GM19023 (cell line): ENCODE measurements around the gene NUDC.
A peak's percentile ranks its signal among the peaks of the same experiment; 100 is the strongest.
"Not testable (repeated sequence)": the region's sequence is repeated elsewhere in the genome, so short reads cannot be mapped to it uniquely, and the experiment has no call there.

ENCODE experiments used
- ATAC-seq: cut with Tn5 transposase; IDR thresholded peaks from one replicate; pipeline ENCODE4 v1.9.1; 2021; ENCODE audit warnings: mild to moderate bottlenecking, moderate library complexity; ENCODE audit not compliant: unreplicated experiment

The NUDC gene

DNA sequence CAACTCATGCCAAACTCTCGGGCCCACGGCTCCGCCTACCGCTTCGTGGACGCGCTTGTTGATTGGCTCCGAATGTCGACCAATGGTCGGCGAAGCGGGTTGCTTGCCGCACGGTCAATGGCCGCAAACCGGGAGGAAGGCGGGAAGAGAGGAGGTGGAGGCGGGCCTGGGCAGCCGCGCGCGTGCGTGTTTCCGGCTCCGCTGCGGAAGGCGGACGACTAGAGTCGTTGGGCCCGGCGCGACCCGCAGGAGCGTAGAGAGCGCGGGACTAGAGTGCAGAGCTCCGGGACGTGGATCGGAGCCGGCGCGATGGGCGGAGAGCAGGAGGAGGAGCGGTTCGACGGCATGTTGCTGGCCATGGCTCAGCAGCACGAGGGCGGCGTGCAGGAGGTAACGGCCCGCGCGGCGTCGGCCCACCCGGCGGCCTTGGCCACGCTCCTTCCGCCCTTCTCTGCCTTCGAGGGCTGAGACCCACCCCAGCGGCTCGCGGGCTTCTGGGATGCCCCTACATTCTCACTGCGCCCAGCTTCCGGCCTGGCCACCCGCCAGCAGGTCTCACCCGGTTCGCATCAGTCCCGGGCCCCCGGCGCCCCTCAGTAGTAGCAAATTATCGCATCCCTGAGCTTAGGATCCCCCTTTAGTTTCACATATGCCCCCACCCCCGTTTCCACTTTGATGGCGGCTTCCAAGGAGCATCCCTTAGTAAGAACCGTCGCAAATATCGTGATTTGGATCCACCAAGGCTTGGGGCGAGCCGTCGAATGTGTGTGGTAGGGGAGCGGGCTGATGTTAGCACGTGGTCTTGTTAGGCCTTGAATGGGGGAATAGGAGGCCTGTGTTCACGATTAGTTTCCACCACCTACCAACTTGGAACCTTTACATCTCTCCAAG is at the start of gene NUDC:
Gene NUDC, plus strand, starts transcription at position 204 of the 891 bp plus-strand sequence. Its CDS starts 106 bp downstream, at position 310.
- peak; percentile 95 for ATAC-seq

DNA sequence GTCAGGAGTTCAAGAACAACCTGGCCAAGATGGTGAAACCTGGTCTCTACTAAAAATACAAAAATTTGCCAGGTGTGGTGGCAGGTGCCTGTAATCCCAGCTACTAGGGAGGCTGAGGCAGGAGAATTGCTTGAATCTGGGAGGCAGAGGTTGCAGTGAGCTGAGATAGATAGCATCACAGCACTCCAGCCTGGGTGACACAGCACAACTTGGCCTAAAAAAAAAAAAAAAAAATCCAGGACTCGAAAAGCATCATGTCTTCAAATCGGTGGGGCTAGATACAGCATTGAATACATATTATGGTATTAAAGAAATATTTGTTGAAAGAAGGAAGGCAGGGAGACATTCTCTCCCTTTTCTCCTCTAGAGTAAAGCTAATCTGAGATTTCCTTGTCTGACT is 48.4 kb upstream of the NUDC start:
- ATAC-seq: not testable (repeated sequence)

DNA sequence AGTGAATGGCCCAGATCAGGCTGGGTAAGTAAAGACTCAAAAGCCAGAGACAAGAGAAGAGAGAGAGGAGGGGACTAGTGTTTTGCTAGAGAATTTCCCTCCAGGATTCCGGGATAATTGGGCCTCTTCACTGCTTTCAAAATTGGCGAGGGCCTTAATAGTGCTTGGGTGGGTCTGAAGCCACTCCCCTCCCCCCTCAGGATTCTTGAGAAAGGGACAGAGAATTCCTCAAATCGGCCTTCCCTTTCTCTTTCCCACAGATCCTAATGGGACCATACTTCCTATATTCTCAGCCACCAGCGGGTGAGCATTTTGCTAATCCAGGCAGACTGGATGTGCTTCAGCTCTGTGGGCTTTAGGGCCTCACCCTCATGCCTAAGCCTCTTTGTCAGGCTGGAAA is 46.6 kb upstream of the NUDC start:
- ATAC-seq: no peak

DNA sequence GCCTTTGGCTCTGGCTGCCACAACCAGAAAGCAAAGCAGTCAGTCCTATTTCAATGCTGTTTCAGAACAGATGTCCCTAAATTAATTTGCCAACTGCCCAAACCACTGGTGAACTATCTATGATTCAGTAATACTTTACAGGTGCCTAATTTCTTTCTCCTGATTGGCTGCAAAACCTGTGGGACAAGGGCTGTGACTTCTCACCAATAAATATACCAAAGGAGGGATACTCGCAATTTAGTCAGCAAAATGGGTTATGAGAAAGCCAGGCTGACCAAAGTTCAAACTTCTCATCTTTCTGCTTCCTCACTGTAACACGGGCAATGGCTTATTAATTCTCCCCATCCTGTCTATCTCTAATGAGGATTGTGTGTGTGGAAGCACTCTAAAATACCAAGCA is 44.2 kb upstream of the NUDC start:
- ATAC-seq: no peak

DNA sequence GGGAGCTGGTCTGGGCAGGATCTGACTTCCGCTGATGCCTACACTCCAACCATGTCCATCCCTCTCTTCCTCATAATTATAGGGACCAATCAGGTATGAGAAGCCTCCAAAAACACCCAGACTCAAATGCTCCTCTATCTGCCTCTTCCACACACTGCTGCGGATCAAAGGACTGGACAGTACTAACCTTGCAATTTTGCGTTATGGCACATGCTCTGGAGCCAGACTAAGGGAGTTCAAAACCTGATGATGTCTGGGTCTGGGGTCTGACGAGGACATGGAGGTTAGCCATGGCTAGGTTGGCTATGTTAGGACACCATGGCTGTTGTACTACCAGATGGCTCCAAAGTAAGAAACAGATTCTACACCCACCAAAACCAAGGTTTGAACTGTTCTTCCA is 41.8 kb upstream of the NUDC start:
- no peak for ATAC-seq

DNA sequence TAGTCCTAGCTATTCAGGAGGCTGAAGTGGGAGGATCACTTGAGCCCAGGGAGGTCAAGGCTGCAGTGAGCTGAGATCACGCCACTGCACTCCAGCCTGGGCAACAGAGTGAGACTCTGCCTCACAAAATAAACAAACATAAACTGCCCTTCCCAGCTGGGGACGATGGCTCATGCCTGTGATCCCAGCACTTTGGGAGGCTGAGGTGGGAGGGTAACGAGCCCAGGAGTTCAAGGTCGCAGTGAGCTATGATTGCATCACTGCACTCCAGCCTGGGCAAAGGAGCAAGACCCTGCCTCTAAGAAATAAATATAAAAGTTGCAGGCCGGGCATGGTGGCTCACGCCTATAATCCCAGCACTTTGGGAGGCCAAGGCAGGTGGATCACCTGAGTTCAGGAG is 39.9 kb upstream of the NUDC start:
- ATAC-seq: not testable (repeated sequence)

DNA sequence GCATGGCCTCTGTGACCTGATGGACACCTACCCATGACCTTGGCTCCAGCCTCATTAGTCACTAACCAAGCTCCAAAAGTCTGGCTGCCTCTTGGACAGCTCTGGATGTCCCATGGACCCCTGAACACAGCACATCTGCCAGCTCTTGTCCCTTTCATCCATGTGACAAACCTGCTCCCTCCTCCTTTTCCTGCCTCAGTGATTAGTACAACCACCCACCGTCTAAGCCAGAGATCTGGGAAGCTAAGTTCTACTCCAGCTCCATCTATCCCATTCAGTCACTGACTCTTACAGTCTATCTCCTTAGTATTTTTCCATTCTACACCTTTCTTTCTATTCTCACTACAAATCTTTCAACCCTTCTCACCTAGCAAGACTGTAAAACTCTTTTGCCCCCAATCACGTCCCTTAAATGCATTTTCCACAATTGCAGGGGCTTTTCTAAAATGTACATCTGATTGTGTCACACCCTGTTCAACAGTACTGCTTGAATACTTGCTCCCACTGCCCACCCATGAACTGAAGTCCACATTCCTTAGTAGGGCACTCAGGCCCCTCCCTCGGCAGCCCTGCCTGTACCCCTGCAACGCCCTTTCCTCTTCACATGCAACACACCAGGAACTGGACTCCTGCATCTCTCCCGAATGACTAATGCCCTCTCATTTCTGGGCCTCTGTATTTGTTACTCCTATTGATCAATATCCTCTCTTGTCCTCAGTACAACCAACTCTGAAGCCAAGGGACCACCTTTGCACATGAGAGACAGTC is 38.7 kb upstream of the NUDC start:
- ATAC-seq: no peak

DNA sequence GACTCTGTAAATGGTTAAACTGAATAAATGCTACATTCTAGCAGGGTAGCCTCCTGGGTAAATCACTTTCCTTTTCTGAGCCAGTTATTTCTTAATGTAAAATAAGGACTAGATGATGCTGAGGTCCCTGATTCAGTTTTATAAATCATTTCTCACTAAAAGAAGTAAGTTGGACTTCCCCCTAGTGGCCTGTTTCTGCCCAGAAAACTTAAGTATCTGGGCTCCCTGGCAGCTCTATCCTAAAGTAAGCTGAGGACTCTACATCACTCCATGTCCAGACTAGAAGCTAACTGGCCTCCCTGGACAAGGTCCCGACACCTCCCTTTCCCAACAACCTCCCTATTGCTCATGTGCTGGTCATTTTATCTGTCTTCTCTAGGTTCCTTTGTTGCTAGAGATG is 34.4 kb upstream of the NUDC start:
- ATAC-seq: no peak

DNA sequence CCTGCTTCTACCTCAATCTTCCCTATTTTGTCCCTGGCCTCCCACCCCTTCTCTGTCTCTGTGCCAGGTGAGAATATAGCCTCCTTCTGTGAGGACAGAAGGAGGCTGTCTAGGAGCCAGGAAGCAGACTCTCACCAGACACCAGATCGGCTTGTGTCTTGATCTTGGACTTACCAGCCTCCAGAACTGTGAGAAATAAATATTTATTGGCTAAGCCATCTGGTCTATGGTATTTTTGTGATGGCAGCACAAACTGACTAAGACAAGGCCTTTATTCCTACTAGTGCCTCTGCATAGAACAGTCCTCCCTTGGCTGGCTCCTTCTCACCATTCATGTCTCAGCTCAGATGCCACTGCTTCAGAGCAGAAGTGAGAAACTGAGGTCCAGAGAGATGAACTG is 33.3 kb upstream of the NUDC start:
- ATAC-seq: no peak

DNA sequence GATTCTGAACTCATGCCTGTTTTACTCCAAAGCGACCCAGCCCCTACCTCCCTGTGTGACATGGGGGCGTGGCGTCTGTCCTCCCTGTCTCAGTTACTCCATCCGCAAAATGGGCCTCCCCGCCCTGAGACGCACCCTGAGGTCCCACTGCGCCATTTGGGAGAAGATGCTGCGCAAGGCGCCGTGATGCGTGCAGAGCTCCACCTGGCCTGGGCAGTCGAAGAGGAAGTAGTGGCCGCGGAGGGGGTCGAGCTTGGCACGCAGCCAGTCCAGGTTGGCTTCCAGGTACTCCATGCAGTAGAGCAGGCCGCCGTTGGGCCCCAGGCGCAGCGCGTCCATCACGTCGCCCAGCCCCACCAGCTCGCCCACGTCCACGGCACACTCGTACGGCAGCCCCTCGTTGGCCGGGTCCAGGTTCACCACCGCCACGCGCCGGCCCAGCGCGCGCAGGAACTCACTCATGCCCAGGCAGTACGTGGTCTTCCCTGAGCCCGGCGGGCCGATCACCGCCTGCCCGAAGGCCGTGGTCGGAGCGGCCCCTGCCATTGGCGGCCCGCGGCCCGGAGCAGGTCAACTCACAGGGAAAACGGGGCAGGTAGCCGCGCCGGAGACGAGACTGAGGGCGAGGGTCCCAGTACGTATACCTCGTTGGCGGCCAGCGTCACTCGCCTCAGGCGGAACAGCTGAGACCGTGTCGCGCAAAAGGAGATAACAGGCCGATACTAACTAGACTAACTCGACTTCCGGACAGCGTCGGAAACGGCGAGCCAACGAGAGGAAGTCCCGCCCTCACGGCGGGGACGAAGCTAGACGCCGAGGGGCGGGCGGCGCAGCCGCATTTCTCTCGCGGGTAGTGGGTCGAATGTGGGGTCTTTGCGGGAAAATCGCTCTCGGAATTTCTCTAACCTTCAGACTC is 31.7 kb upstream of the NUDC start, which contains the start of gene GPN2:
Gene GPN2, minus strand, starts transcription at position 733 of the 916 bp plus-strand sequence. Its CDS starts 187 bp downstream, at position 546.
- peak; percentile 86 for ATAC-seq

DNA sequence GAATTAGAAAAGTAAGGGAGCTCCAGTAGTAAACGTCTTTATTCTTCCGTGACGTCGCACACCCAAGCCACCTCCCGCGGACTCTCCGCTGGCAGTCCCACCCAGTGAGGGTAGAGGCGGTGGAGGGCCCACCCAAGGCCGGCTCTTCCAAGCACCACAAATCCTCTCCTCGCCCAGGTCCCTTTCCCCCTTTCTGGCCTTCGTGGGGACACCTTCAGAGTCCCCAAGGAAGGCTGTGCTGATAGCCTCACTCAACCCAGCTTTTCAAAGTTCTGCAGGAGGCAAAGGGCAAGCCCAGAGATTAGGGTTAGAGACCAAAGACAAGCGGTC is 31.1 kb upstream of the NUDC start:
- peak; percentile 17 for ATAC-seq

DNA sequence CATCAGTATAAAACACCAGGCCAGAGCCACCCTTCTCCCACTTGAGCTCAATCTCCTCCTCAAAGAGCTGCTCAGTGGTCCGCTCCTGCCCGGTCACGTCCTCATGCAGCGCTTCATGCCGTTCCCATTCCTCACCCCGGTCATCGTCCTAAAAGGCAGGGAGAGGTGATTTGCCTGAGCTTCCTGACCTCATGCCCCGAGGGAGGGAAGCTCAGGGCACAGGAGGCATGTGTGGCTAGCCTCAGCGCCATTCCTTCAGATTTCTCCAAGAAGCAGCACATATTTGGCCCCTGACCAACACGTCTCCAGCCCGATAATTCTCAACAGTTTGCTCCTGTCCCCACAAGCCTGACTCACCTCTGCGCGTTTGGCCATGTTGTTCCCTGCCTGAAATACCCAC is 27.3 kb upstream of the NUDC start:
- ATAC-seq: no peak

DNA sequence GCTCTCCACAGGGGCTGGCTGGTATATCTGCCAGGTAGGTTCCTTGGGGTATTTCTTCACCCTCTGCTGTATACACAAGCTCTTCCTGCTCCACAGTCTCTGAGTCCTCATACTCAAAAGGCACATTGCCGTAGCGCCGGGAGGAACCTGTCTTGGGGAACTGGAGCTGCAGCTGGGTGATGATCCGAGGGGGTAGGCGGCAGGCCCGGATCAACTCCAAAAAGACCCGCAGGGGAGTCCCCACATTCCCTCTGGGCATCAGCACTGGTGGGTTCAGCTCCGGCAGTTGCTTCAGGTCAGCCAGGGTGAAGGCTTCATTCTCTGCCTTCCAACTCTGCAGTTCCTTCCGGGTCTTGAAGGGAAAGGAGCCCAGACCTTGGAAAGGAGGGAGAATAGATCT is 24.2 kb upstream of the NUDC start:
- no peak for ATAC-seq

DNA sequence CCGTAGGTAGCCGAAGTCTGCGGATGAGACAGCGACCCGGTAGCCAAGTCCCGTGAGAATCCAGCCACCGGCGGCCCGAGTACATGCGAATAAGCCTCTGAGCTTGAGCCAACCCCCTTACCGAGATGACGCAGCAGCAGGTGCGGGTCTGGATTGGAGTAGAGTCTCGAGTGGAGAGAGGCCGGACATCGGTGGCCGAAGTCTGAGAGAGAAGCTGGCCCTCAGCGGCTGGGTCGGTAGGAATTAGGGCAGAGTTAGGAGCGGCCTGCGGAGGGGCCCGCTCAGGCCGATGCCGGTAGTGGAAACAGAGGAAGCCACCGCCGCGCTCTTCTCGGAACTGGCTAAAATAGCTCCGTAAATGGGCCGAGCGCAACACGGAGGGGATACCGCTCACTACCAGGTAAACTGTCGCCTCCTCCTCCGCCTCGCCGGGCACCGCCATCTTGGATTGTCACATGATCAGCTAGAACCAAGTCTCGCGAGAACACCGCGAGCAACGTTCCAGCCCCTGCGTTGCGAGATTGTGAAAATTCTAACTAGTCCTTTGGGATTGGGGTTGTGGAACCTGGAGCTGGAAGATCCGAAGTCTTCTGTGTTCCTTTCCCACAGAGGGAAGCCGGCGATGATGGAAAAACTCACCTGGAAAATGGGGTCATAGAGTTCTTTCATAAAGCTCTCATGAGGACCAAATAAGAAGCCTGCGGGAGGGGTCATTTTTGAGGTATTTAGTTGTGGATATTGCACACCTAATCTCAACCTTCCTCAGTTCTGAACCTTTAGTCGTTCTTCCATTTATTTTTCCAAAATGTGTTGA is 21.3 kb upstream of the NUDC start, which contains the start of gene GPATCH3:
Gene GPATCH3, minus strand, starts transcription at position 467 of the 814 bp plus-strand sequence. Its CDS starts 25 bp downstream, at position 442.
- ATAC-seq: peak; percentile 85

DNA sequence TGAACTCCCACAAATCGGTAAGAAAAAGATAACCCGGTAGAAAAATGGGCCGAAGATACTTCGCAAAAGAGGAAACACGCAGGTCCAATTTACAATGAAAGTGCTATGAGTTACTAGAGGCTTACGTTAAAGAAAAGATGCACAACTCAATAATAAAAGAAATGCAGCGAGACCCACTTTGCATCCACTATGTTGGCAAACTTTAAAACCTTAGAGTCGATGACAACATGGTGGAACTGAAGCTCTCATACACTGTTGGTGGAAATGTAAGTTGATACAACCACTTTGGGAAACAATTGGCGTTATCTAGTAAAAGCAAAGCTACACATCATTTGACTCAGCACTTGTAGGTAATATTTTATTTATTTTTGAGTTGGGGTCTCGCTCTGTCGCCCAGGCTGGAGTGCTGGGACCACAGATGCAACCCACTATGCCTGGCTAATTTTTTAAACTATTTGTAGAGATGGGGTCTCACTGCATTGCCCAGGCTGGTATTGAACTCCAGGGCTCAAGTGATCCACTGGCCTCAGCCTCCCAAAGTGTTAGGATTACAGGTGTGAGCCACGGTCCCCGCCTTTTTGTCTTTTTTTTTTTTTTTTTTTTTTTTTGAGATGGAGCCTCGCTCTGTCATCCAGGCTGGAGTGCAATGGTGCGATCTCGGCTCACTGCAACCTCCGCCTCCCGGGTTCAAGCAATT is 20.6 kb upstream of the NUDC start:
- no peak for ATAC-seq

DNA sequence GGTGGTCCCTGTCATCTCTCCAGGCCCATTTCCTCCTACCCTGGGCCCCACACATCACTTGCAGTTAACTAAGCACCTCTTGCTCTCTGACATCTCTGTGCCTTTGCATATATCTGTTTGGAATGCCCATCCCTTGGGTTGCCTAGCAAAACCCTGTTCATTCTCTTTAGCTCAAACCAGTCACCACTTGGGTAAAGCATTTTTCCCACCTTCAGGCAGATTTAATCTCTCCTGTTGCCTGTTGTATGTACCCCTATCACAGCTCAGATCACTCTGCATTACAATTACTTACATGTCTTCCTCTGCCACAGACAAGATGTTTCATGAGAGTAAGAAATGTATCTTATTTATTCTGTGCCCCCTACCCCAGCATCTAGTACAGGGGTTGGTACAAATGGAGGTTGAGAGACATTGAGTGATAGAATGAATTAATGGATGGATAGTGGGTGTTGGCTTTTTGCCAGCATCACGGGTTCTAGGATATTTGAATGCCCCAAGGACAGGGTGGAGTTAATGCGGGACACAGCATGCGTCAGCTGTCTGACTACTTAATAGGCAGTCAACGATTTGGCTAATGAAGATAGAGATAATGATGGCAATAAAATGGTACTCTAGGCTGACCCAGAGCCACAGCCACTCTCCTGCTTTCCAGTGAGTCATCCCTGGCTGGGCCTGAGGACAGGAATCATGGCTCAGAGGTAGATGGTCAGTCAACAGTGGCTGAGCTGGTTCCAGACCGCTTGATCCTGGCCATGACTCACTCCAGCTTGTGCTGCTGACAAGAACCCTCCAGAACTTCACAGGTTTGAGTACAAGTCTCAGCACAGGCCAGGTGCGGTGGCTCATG is 14.2 kb upstream of the NUDC start:
- ATAC-seq: no peak

DNA sequence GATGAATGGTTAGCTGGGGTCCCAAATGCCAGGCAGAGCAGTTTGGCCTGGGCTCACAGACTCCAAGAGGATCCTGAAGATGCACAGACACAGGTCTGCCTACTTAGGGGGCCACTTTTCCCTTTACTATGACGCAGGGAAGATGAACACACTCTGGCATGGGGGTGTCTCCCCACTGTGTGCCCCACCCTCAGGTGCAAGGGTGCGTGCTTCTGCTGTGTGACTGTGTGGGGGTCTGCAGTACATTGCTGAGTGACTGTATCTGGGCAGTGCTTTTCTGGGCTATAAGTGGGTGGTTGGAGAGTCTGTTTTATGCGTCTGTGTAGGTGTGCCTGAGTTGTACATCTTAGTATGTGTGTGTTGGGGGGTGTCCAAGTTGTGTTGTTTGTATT is 11.6 kb upstream of the NUDC start:
- ATAC-seq: no peak

DNA sequence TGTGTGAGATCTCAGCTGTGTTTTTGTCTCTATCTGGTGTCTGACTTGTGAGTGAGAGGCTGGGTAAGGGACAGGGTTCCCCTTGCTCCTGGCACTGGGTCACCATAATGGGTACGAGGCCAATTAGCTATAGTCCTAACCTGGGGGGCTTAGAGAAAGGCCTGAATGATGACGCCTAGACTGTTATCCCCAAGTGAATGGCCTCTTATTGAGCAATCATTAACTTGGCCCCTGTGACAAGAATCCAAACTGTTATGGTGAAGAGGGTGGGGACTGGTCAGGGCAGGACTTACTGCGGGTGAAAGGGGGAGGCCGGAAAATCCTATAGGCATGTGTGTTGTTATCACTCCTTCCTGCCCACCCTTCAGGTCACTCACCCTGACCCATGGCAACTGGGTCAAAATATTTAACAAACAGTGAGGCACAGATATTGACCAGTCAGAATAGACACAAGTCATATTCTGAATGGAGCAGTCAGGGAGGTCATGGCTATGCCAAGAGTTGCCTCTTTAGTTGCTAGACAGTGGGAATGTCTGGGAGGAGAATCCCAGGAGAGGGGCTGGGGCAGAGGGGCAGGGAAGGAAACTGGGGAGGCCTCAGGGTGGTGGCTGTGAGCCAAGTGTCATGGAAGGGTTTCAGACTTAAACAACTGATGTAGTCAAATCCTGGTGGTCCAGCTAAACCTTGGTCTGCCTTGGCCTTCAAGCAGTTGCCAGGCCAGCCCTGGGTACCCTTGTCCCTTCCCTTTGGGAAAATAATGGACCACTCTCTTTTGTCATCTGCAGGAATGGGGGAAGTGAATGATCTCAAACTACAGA is 11.0 kb upstream of the NUDC start:
- ATAC-seq: no peak
